Activated T-cell treated with anti-CD3 and anti-CD28 coated beads, Interleukin-2, amount 50 U/mL, for 4 hours (primary cell): ENCODE data around the gene FJX1. TPM values are rescaled to one million over a fixed set of nuclear protein-coding genes. Genes with fewer than 3 reads are reported as not detected.

ENCODE experiments used
- ATAC-seq, 2 donors: fragments of 200-7000 bp; cut with Tn5 transposase; one replicate each; pipeline ENCODE4 v1.10.0; 2021
- DNase-seq: peaks from one replicate; pipeline ENCODE4 v3.0.0-alpha.2; 2020
- H3K27me3 Mint-ChIP-seq: one replicate; pipeline ENCODE4 v1.8.0; 2021; ENCODE audit warnings: low read depth, mixed read lengths
- H3K36me3 Mint-ChIP-seq: one replicate; pipeline ENCODE4 v1.8.0; 2022; ENCODE audit warnings: mixed read lengths; ENCODE audit not compliant: insufficient read depth
- H3K4me1 Mint-ChIP-seq: one replicate; pipeline ENCODE4 v1.8.0; 2021; ENCODE audit warnings: low read depth, mixed read lengths
- H3K4me3 Mint-ChIP-seq: one replicate; pipeline ENCODE4 v1.8.0; 2021; ENCODE audit warnings: mild to moderate bottlenecking, moderate library complexity, mixed read lengths
- H3K9me3 Mint-ChIP-seq: one replicate; pipeline ENCODE4 v1.8.0; 2021; ENCODE audit warnings: mixed read lengths
- total RNA-seq, 3 donors: library from RNA; stranded (reverse); gene quantifications; one replicate each; pipeline ENCODE4 v1.2.1, GENCODE V29; 2021

The FJX1 gene
- total RNA-seq, 3 donors from 2014 or later = 1.5 to 2.7 (median 1.6) TPM

DNA sequence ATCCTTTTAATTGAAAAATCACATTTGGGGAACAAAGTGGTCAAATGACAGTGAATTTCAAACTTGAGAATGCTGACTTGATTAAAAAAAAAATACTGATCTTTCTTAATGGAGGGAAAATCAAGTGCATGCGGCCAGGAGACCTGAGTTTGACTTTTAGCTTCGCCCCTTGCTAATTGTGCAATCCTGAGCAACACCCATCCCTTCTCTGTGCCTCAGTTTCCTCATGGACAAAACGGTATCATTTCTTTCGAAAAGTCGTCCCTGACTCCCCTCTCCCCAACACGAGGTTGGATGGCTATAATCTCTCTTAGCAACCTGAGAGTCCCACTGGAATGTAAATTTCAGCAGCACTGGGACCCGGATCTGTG lies 959 bp upstream of the FJX1 start:
- peak overlapping the region; percentile 66 for H3K4me3 Mint-ChIP-seq
- ATAC-seq = no peak
- no peaks in the 10 kb centered on the region for H3K9me3 Mint-ChIP-seq
- no peaks in the 10 kb centered on the region for H3K36me3 Mint-ChIP-seq
- peaks cover 58% of the 10 kb centered on the region for H3K27me3 Mint-ChIP-seq
- no peak for DNase-seq
- peaks cover 13% of the 10 kb centered on the region for H3K4me1 Mint-ChIP-seq

DNA sequence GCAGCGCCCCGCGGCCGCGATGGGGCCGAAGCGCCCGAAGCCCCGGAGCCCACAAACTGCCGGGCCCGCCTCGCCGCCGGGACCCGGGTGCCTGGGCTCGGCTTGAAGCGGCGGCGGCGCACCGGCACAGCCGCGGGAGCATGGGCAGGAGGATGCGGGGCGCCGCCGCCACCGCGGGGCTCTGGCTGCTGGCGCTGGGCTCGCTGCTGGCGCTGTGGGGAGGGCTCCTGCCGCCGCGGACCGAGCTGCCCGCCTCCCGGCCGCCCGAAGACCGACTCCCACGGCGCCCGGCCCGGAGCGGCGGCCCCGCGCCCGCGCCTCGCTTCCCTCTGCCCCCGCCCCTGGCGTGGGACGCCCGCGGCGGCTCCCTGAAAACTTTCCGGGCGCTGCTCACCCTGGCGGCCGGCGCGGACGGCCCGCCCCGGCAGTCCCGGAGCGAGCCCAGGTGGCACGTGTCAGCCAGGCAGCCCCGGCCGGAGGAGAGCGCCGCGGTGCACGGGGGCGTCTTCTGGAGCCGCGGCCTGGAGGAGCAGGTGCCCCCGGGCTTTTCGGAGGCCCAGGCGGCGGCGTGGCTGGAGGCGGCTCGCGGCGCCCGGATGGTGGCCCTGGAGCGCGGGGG lies 346 bp downstream of the FJX1 start:
- ATAC-seq (peak; percentile 49 to 53), DNase-seq (no peak)
- H3K9me3 Mint-ChIP-seq = no peaks in the 10 kb centered on the region
- H3K36me3 Mint-ChIP-seq = no peaks in the 10 kb centered on the region
- no peak overlapping the region for H3K4me3 Mint-ChIP-seq
- H3K27me3 Mint-ChIP-seq = peaks cover 60% of the 10 kb centered on the region
- peaks cover 13% of the 10 kb centered on the region for H3K4me1 Mint-ChIP-seq

DNA sequence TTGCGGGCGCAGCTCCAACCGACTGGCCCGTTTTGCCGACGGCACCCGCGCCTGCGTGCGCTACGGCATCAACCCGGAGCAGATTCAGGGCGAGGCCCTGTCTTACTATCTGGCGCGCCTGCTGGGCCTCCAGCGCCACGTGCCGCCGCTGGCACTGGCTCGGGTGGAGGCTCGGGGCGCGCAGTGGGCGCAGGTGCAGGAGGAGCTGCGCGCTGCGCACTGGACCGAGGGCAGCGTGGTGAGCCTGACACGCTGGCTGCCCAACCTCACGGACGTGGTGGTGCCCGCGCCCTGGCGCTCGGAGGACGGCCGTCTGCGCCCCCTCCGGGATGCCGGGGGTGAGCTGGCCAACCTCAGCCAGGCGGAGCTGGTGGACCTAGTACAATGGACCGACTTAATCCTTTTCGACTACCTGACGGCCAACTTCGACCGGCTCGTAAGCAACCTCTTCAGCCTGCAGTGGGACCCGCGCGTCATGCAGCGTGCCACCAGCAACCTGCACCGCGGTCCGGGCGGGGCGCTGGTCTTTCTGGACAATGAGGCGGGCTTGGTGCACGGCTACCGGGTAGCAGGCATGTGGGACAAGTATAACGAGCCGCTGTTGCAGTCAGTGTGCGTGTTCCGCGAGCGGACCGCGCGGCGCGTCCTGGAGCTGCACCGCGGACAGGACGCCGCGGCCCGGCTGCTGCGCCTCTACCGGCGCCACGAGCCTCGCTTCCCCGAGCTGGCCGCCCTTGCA lies 1.0 kb downstream of the FJX1 start:
- DNase-seq = peak; percentile 5
- peaks cover 13% of the 10 kb centered on the region for H3K4me1 Mint-ChIP-seq
- H3K9me3 Mint-ChIP-seq = no peaks in the 10 kb centered on the region
- ATAC-seq = peak; percentile 64 to 66
- no peaks in the 10 kb centered on the region for H3K36me3 Mint-ChIP-seq
- peak overlapping the region; percentile 57 for H3K4me3 Mint-ChIP-seq
- peaks cover 66% of the 10 kb centered on the region for H3K27me3 Mint-ChIP-seq

GRCh38 chr11:35619855-35620640 lies 1.8 kb downstream of the FJX1 start:
- Mint-ChIP-seq H3K4me3 (peak overlapping the region; percentile 57), H3K36me3 (no peaks in the 10 kb centered on the region), H3K27me3 (peaks cover 64% of the 10 kb centered on the region), H3K4me1 (peaks cover 13% of the 10 kb centered on the region), H3K9me3 (no peaks in the 10 kb centered on the region)
- DNase-seq (no peak), ATAC-seq (no peak)

DNA sequence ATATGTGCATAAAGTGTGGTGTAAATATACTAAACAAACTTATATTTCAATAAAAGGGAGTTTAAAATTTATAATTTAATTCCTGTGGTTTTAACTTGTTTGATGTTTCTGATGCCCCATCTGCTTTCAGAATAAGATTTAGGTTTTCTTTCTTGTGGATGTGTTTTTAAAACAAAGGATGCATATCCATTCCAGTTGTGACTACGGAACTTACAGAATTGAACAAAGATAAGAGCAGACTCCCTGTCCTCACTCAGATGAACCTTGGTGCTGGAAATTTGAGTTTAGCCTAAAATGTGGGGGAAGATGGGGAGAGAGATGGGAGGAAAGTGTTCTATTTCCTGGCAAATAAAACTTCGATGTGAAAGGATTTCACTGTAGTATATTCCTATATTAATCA lies 2.5 kb downstream of the FJX1 start:
- Mint-ChIP-seq H3K9me3 (no peaks in the 10 kb centered on the region), H3K4me3 (no peak overlapping the region), H3K27me3 (peaks cover 65% of the 10 kb centered on the region), H3K4me1 (peaks cover 13% of the 10 kb centered on the region), H3K36me3 (no peaks in the 10 kb centered on the region)
- DNase-seq (no peak), ATAC-seq (no peak)

- ATAC-seq (no peak), DNase-seq (no peak)
- Mint-ChIP-seq H3K27me3 (peaks cover 67% of the 10 kb centered on the region), H3K9me3 (no peaks in the 10 kb centered on the region), H3K4me1 (peaks cover 13% of the 10 kb centered on the region), H3K4me3 (no peak overlapping the region), H3K36me3 (no peaks in the 10 kb centered on the region)
Measured at GRCh38 chr11:35621620-35622019, 3.4 kb downstream of the FJX1 start.

DNA sequence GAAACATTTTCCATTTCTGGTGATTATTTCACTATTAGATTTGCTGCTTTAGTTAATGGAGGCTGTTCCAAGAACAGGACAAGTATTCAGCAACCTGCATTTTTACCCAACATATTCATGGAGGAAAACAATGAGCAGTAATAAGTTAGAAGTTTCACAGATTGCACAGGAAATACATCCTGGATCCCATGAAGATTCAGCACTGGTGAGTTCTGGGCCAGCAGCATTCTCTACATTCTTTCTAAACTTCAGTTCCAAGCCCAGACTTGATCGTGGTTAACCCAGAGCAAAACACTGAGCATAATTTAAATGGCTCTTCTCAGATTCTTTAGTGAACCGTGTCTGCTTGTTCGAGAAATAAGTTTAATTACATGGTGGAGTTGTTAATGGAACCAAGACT lies 3.8 kb downstream of the FJX1 start:
- H3K36me3 Mint-ChIP-seq = no peaks in the 10 kb centered on the region
- no peak overlapping the region for H3K4me3 Mint-ChIP-seq
- H3K9me3 Mint-ChIP-seq = no peaks in the 10 kb centered on the region
- peaks cover 68% of the 10 kb centered on the region for H3K27me3 Mint-ChIP-seq
- peaks cover 13% of the 10 kb centered on the region for H3K4me1 Mint-ChIP-seq
- no peak for DNase-seq
- no peak for ATAC-seq

GRCh38 chr11:35623621-35624168 lies 5.4 kb downstream of the FJX1 start:
- no peak for ATAC-seq

GRCh38 chr11:35624316-35624715 lies 6.1 kb downstream of the FJX1 start:
- Mint-ChIP-seq H3K27me3 (peaks cover 74% of the 10 kb centered on the region), H3K4me3 (no peak overlapping the region), H3K9me3 (no peaks in the 10 kb centered on the region), H3K4me1 (peaks cover 9% of the 10 kb centered on the region), H3K36me3 (no peaks in the 10 kb centered on the region)
- DNase-seq = no peak
- ATAC-seq = no peak

More at GRCh38 chr11:35623621-35624168, 5.4 kb downstream of the FJX1 start:
- Mint-ChIP-seq H3K36me3 (no peaks in the 10 kb centered on the region), H3K4me1 (peaks cover 9% of the 10 kb centered on the region), H3K27me3 (peaks cover 69% of the 10 kb centered on the region), H3K4me3 (no peak overlapping the region), H3K9me3 (no peaks in the 10 kb centered on the region)
- no peak for DNase-seq

- ATAC-seq = no peak
- H3K9me3 Mint-ChIP-seq = no peaks in the 10 kb centered on the region
- H3K36me3 Mint-ChIP-seq = no peaks in the 10 kb centered on the region
- peaks cover 8% of the 10 kb centered on the region for H3K4me1 Mint-ChIP-seq
- DNase-seq = no peak
- H3K27me3 Mint-ChIP-seq = peaks cover 72% of the 10 kb centered on the region
- no peak overlapping the region for H3K4me3 Mint-ChIP-seq
Measured at GRCh38 chr11:35624781-35625180, 6.5 kb downstream of the FJX1 start.

GRCh38 chr11:35626501-35626900 lies 8.2 kb downstream of the FJX1 start:
- H3K9me3 Mint-ChIP-seq = no peaks in the 10 kb centered on the region
- no peak overlapping the region for H3K4me3 Mint-ChIP-seq
- ATAC-seq = no peak
- H3K4me1 Mint-ChIP-seq = no peaks in the 10 kb centered on the region
- peaks cover 64% of the 10 kb centered on the region for H3K27me3 Mint-ChIP-seq
- no peaks in the 10 kb centered on the region for H3K36me3 Mint-ChIP-seq
- no peak for DNase-seq

- H3K4me1 Mint-ChIP-seq = no peaks in the 10 kb centered on the region
- no peak for ATAC-seq
- no peaks in the 10 kb centered on the region for H3K9me3 Mint-ChIP-seq
- H3K4me3 Mint-ChIP-seq = no peak overlapping the region
- peaks cover 54% of the 10 kb centered on the region for H3K27me3 Mint-ChIP-seq
- no peaks in the 10 kb centered on the region for H3K36me3 Mint-ChIP-seq
- no peak for DNase-seq
Measured at GRCh38 chr11:35629511-35629910, 11.3 kb downstream of the FJX1 start.

GRCh38 chr11:35629914-35630313 lies 11.7 kb downstream of the FJX1 start:
- Mint-ChIP-seq H3K4me3 (no peak overlapping the region), H3K4me1 (no peaks in the 10 kb centered on the region), H3K27me3 (peaks cover 54% of the 10 kb centered on the region), H3K36me3 (no peaks in the 10 kb centered on the region), H3K9me3 (no peaks in the 10 kb centered on the region)
- DNase-seq = no peak
- peak; percentile 30 to 54 for ATAC-seq

GRCh38 chr11:35631891-35632290 lies 13.6 kb downstream of the FJX1 start:
- ATAC-seq (no peak), DNase-seq (no peak)
- Mint-ChIP-seq H3K4me3 (no peak overlapping the region), H3K9me3 (no peaks in the 10 kb centered on the region), H3K4me1 (no peaks in the 10 kb centered on the region), H3K27me3 (peaks cover 50% of the 10 kb centered on the region), H3K36me3 (no peaks in the 10 kb centered on the region)
